ENCODE results near the gene FAM222B. TPM values are rescaled to one million over a fixed set of nuclear protein-coding genes. Genes with fewer than 3 reads are reported as not detected.
A peak's percentile ranks its signal among the peaks of the same experiment; 100 is the strongest.

Gene FAM222B
- total and polyA plus RNA-seq, 9 of the 15 experiments (the other 6 are each of a cell fraction or from before 2014, with no cell fraction given) = 4.0 to 34.6 (median 7.5) TPM

GRCh38 chr17:28726627-28727491, 115.7 kb downstream of the FAM222B start (continued):
- 0 out of 2 replicates have a peak, but pooled peaks have one; percentile 21 for TF ChIP-seq SMAD4 (CRISPR knock-in tag; conservative IDR thresholded peaks at IDR 0.05)
- peak; percentile 69 to 88; a peak in 3 of 4 replicates for TF ChIP-seq RCOR1 (IDR thresholded peaks at IDR 0.05; ENCODE audit: borderline replicate concordance in 1 of 2, low read depth in 2 of 2, low read length in 2 of 2)
- TF ChIP-seq CBX5 (IDR thresholded peaks at IDR 0.05; ENCODE audit: borderline replicate concordance, low read depth) = peak; percentile 80; the same call in 1 of the 2 replicates
- TF ChIP-seq L3MBTL2 (IDR thresholded peaks at IDR 0.05) = peak; percentile 83
- TF ChIP-seq ZBTB33 (CRISPR knock-in tag; IDR thresholded peaks at IDR 0.05) = 0 out of 2 replicates have a peak, but pooled peaks have one; percentile 49
- no peak; the same call in 1 of the 2 replicates for TF ChIP-seq TAF7 (tag; IDR thresholded peaks at IDR 0.05)
- TF ChIP-seq CCNT2 (IDR thresholded peaks at IDR 0.05; ENCODE audit: borderline replicate concordance, extremely low read depth, insufficient read length, low read depth, low read length) = peak; percentile 41
- peak in 1 of 2 experiments; percentile 87; a peak in 1 of 4 replicates for TF ChIP-seq KDM4B (IDR thresholded peaks at IDR 0.05; ENCODE audit: borderline replicate concordance in 2 of 2, low read depth in 1 of 2)
- no peak for TF ChIP-seq SMARCC2 (IDR thresholded peaks at IDR 0.05; ENCODE audit: low read depth)
- 0 out of 4 replicates have a peak, but pooled peaks of 1 of the 2 experiments have one; percentile 62 for TF ChIP-seq FOXA3 (CRISPR knock-in tag; conservative IDR thresholded peaks at IDR 0.05 in 1 of 2, IDR thresholded peaks at IDR 0.05 in 1 of 2)
- TF ChIP-seq MCM5 (IDR thresholded peaks at IDR 0.05; ENCODE audit: low read depth) = no peak
- TF ChIP-seq HIVEP1 (CRISPR knock-in tag; IDR thresholded peaks at IDR 0.05) = no peak
- peak; percentile 98 for TF ChIP-seq ARID4B (CRISPR knock-in tag; IDR thresholded peaks at IDR 0.05)
- no peak for TF ChIP-seq ZNF79 (CRISPR knock-in tag; IDR thresholded peaks at IDR 0.05; ENCODE audit: low read depth)
- TF ChIP-seq ZNF583 (CRISPR knock-in tag; IDR thresholded peaks at IDR 0.05) = peak; percentile 49; the same call in 1 of the 2 replicates
- peak in 1 of 2 experiments; percentile 29; a peak in 2 of 4 replicates for TF ChIP-seq TEAD1 (CRISPR knock-in tag; IDR thresholded peaks at IDR 0.05)
- TF ChIP-seq STAT5B (CRISPR knock-in tag; IDR thresholded peaks at IDR 0.05) = no peak
- no peak for TF ChIP-seq ATF4 (CRISPR knock-in tag; IDR thresholded peaks at IDR 0.05)
- no peak for TF ChIP-seq HNRNPL (IDR thresholded peaks at IDR 0.05; ENCODE audit: low read depth, low read length)
- TF ChIP-seq ZNF57 (CRISPR knock-in tag; IDR thresholded peaks at IDR 0.05) = 0 out of 2 replicates have a peak, but pooled peaks have one; percentile 21

Data from K562 (cell line).